ENCODE results near the gene SEC14L2. TPM values are rescaled to one million over a fixed set of nuclear protein-coding genes. Genes with fewer than 3 reads are reported as not detected.

The SEC14L2 gene
- total RNA-seq, 1 experiment from 2014 or later: 3.9 TPM

DNA sequence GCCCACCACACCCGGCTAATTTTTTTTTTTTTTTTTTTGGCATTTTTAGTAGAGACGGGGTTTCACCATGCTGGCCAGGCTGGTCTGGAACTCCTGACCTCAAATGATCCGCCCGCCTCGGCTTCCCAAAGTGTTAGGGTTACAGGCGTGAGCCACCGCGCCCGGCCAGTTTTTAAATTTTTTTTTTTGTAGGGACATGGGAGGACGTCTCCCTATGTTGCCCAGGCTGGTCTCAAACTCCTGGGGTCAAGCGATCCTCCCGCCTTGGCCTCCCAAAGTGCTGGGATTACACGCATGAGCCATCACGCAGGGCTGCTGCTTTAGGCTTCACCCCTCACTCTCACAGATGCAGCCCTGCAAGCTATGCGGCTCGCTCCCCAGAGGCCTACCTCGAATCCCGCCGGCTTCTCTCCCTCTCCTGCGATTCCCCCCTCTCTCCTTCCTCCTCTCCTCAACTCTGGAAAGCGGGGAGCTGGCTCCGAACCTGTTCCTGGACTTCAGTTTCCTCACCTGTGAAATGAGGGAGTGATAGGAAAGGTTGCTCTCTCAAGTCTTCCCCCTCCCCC, 39.1 kb upstream of the SEC14L2 start:
- ChIA-PET POLR2A (interaction anchor here (1.4 to 1.7 kb wide), 3 partner anchors 39 to 69 kb away, joined by 6 to 19 read pairs (median 11); partner anchors contain the start of genes CASTOR1 and SEC14L2), CTCF (interaction anchor here (0.7 to 3.6 kb wide), 8 partner anchors 17 to 73 kb away, joined by 3 to 25 read pairs (median 5); partner anchors contain the start of genes CASTOR1, MTFP1, RNF215 and SEC14L2)
- peak overlapping the region; percentile 94; the same call in 1 of the 2 replicates for H3K27ac Mint-ChIP-seq

GRCh38 chr22:30358541-30358940, 38.3 kb upstream of the SEC14L2 start:
- no peak for TF ChIP-seq ZNF219 (CRISPR knock-in tag; IDR thresholded peaks at IDR 0.05; ENCODE audit: borderline replicate concordance)
- TF ChIP-seq, protein P1, sequence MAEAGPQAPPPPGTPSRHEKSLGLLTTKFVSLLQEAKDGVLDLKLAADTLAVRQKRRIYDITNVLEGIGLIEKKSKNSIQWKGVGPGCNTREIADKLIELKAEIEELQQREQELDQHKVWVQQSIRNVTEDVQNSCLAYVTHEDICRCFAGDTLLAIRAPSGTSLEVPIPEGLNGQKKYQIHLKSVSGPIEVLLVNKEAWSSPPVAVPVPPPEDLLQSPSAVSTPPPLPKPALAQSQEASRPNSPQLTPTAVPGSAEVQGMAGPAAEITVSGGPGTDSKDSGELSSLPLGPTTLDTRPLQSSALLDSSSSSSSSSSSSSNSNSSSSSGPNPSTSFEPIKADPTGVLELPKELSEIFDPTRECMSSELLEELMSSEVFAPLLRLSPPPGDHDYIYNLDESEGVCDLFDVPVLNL (CRISPR knock-in tag; IDR thresholded peaks at IDR 0.05; ENCODE audit: borderline replicate concordance, low read depth): no peak
- no peak for TF ChIP-seq CREM (CRISPR knock-in tag; IDR thresholded peaks at IDR 0.05)
- TF ChIP-seq KAT7 (CRISPR knock-in tag; IDR thresholded peaks at IDR 0.05; ENCODE audit: borderline replicate concordance): no peak
- no peak for TF ChIP-seq ESRRA (CRISPR knock-in tag; IDR thresholded peaks at IDR 0.05; ENCODE audit: borderline replicate concordance)
- no peak for TF ChIP-seq CREB1 (CRISPR knock-in tag; IDR thresholded peaks at IDR 0.05)
- TF ChIP-seq, protein P2, sequence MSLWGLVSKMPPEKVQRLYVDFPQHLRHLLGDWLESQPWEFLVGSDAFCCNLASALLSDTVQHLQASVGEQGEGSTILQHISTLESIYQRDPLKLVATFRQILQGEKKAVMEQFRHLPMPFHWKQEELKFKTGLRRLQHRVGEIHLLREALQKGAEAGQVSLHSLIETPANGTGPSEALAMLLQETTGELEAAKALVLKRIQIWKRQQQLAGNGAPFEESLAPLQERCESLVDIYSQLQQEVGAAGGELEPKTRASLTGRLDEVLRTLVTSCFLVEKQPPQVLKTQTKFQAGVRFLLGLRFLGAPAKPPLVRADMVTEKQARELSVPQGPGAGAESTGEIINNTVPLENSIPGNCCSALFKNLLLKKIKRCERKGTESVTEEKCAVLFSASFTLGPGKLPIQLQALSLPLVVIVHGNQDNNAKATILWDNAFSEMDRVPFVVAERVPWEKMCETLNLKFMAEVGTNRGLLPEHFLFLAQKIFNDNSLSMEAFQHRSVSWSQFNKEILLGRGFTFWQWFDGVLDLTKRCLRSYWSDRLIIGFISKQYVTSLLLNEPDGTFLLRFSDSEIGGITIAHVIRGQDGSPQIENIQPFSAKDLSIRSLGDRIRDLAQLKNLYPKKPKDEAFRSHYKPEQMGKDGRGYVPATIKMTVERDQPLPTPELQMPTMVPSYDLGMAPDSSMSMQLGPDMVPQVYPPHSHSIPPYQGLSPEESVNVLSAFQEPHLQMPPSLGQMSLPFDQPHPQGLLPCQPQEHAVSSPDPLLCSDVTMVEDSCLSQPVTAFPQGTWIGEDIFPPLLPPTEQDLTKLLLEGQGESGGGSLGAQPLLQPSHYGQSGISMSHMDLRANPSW (CRISPR knock-in tag; conservative IDR thresholded peaks at IDR 0.05; ENCODE audit: low read depth): no peak
- TF ChIP-seq CTCF (IDR thresholded peaks at IDR 0.05): no peak
- no peak for TF ChIP-seq CBFB (CRISPR knock-in tag; IDR thresholded peaks at IDR 0.05; ENCODE audit: low read depth)
- TF ChIP-seq E2F5 (CRISPR knock-in tag; IDR thresholded peaks at IDR 0.05): no peak
- no peak for TF ChIP-seq USF2 (CRISPR knock-in tag; IDR thresholded peaks at IDR 0.05)
- no peak for TF ChIP-seq CDX4 (CRISPR knock-in tag; IDR thresholded peaks at IDR 0.05; ENCODE audit: borderline replicate concordance)
- Mint-ChIP-seq H3K4me3 (peak overlapping the region; percentile 95; the same call in 1 of the 2 replicates), H3K27ac (0 out of 2 replicates have a peak overlapping the region, but pooled peaks have one; percentile 94), H3K36me3 (peaks cover 9% of the 10 kb centered on the region), H3K27me3 (ENCODE audit: low read depth) (no peaks in the 10 kb centered on the region), H3K4me1 (peaks cover 37% of the 10 kb centered on the region), H3K9me3 (no peaks in the 10 kb centered on the region)
- DNase-seq (ENCODE audit: low spot score) (no peak), ATAC-seq (no peak)
- ChIA-PET CTCF (interaction anchor here (0.7 to 3.6 kb wide), 5 partner anchors 16 to 102 kb away, joined by 3 to 25 read pairs (median 6); partner anchors contain the start of genes CASTOR1, MTFP1 and RNF215), POLR2A (no interaction called here)

More for the DNA sequence above, 39.1 kb upstream of the SEC14L2 start:
- no peak for ATAC-seq
- Mint-ChIP-seq H3K27me3 (ENCODE audit: low read depth) (no peaks in the 10 kb centered on the region), H3K4me3 (peak overlapping the region; percentile 95), H3K9me3 (no peaks in the 10 kb centered on the region), H3K36me3 (peaks cover 13% of the 10 kb centered on the region), H3K4me1 (peaks cover 30% of the 10 kb centered on the region)
- no peak for DNase-seq (ENCODE audit: low spot score)
- no peak for TF ChIP-seq SMAD3 (CRISPR knock-in tag; IDR thresholded peaks at IDR 0.05; ENCODE audit: borderline replicate concordance)
- TF ChIP-seq NR2C2 (CRISPR knock-in tag; IDR thresholded peaks at IDR 0.05): no peak
- no peak for TF ChIP-seq CDX4 (CRISPR knock-in tag; IDR thresholded peaks at IDR 0.05; ENCODE audit: borderline replicate concordance)
- no peak for TF ChIP-seq CBFB (CRISPR knock-in tag; IDR thresholded peaks at IDR 0.05; ENCODE audit: low read depth)
- TF ChIP-seq, protein P3, sequence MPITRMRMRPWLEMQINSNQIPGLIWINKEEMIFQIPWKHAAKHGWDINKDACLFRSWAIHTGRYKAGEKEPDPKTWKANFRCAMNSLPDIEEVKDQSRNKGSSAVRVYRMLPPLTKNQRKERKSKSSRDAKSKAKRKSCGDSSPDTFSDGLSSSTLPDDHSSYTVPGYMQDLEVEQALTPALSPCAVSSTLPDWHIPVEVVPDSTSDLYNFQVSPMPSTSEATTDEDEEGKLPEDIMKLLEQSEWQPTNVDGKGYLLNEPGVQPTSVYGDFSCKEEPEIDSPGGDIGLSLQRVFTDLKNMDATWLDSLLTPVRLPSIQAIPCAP (CRISPR knock-in tag; IDR thresholded peaks at IDR 0.05): no peak
- TF ChIP-seq ZNF317 (CRISPR knock-in tag; IDR thresholded peaks at IDR 0.05; ENCODE audit: borderline replicate concordance, low read depth): no peak
- TF ChIP-seq, protein P4, sequence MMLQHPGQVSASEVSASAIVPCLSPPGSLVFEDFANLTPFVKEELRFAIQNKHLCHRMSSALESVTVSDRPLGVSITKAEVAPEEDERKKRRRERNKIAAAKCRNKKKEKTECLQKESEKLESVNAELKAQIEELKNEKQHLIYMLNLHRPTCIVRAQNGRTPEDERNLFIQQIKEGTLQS (CRISPR knock-in tag; conservative IDR thresholded peaks at IDR 0.05): no peak
- TF ChIP-seq ZNF416 (CRISPR knock-in tag; IDR thresholded peaks at IDR 0.05): no peak
- no peak for TF ChIP-seq E2F5 (CRISPR knock-in tag; IDR thresholded peaks at IDR 0.05)
- TF ChIP-seq ZNF396 (CRISPR knock-in tag; IDR thresholded peaks at IDR 0.05; ENCODE audit: borderline replicate concordance): no peak
- no peak for TF ChIP-seq ZNF671 (CRISPR knock-in tag; IDR thresholded peaks at IDR 0.05)
- no peak for TF ChIP-seq GTF2I (CRISPR knock-in tag; conservative IDR thresholded peaks at IDR 0.05)
- TF ChIP-seq JUN (CRISPR knock-in tag; IDR thresholded peaks at IDR 0.05): no peak
- TF ChIP-seq NR1H2 (CRISPR knock-in tag; IDR thresholded peaks at IDR 0.05): no peak
